ENCODE measurements around the gene MET. TPM values are rescaled to one million over a fixed set of nuclear protein-coding genes. Genes with fewer than 3 reads are reported as not detected.

Gene MET
- total RNA-seq, 1 donor from 2014 or later = 7.0 TPM

GRCh38 chr7:116707289-116707688 lies 35.3 kb downstream of the MET start:
- no peaks in the 10 kb centered on the region for H3K79me2 ChIP-seq (ENCODE audit: low read depth)
- Mint-ChIP-seq H3K36me3 (no peaks in the 10 kb centered on the region), H3K27ac (no peak overlapping the region), H3K27me3 (ENCODE audit: insufficient read depth, low read depth) (no peaks in the 10 kb centered on the region), H3K4me3 (no peak overlapping the region), H3K4me1 (no peaks in the 10 kb centered on the region), H3K9me3 (peaks cover 2% of the 10 kb centered on the region)
- TF ChIP-seq EZH2 (IDR thresholded peaks at IDR 0.05) (no peak), EZH2phosphoT487 (IDR thresholded peaks at IDR 0.05) (no peak)
- TF ChIP-seq, protein P1, sequence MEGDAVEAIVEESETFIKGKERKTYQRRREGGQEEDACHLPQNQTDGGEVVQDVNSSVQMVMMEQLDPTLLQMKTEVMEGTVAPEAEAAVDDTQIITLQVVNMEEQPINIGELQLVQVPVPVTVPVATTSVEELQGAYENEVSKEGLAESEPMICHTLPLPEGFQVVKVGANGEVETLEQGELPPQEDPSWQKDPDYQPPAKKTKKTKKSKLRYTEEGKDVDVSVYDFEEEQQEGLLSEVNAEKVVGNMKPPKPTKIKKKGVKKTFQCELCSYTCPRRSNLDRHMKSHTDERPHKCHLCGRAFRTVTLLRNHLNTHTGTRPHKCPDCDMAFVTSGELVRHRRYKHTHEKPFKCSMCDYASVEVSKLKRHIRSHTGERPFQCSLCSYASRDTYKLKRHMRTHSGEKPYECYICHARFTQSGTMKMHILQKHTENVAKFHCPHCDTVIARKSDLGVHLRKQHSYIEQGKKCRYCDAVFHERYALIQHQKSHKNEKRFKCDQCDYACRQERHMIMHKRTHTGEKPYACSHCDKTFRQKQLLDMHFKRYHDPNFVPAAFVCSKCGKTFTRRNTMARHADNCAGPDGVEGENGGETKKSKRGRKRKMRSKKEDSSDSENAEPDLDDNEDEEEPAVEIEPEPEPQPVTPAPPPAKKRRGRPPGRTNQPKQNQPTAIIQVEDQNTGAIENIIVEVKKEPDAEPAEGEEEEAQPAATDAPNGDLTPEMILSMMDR (IDR thresholded peaks at IDR 0.05) = no peak
- no peaks in the 10 kb centered on the region for H3K36me3 ChIP-seq
- no peak overlapping the region for H2AFZ ChIP-seq (replicated peaks)
- DNase-seq (ENCODE audit: low spot score) = no peak
- H3K4me3 ChIP-seq = no peak overlapping the region
- H3K4me2 ChIP-seq = no peak overlapping the region
- no peak overlapping the region for H3K27ac ChIP-seq
- H3K27me3 ChIP-seq = no peaks in the 10 kb centered on the region
- H3K9me3 ChIP-seq (ENCODE audit: low read depth) = no peaks in the 10 kb centered on the region
- no peaks in the 10 kb centered on the region for H4K20me1 ChIP-seq (ENCODE audit: low read depth)
- H3K9ac ChIP-seq = no peak overlapping the region
- no peaks in the 10 kb centered on the region for H3K4me1 ChIP-seq
- H3F3A ChIP-seq (ENCODE audit: low read depth) = no peaks in the 10 kb centered on the region

GRCh38 chr7:116708248-116708647 lies 36.3 kb downstream of the MET start:
- no peak overlapping the region for H3K9ac ChIP-seq
- H3K4me3 Mint-ChIP-seq = no peak overlapping the region
- H3K4me1 Mint-ChIP-seq = no peaks in the 10 kb centered on the region
- H3K4me3 ChIP-seq = no peak overlapping the region
- H3K27ac Mint-ChIP-seq = no peak overlapping the region
- no peaks in the 10 kb centered on the region for H3F3A ChIP-seq (ENCODE audit: low read depth)
- H3K36me3 ChIP-seq = no peaks in the 10 kb centered on the region
- no peak overlapping the region for H3K4me2 ChIP-seq
- H3K27ac ChIP-seq = no peak overlapping the region
- H4K20me1 ChIP-seq (ENCODE audit: low read depth) = no peaks in the 10 kb centered on the region
- no peaks in the 10 kb centered on the region for H3K27me3 ChIP-seq
- peaks cover 2% of the 10 kb centered on the region for H3K27me3 Mint-ChIP-seq (ENCODE audit: insufficient read depth, low read depth)
- no peak overlapping the region for H2AFZ ChIP-seq (replicated peaks)
- no peaks in the 10 kb centered on the region for H3K79me2 ChIP-seq (ENCODE audit: low read depth)
- peaks cover 2% of the 10 kb centered on the region for H3K9me3 Mint-ChIP-seq
- no peaks in the 10 kb centered on the region for H3K36me3 Mint-ChIP-seq
- no peaks in the 10 kb centered on the region for H3K4me1 ChIP-seq
- no peaks in the 10 kb centered on the region for H3K9me3 ChIP-seq (ENCODE audit: low read depth)
- DNase-seq (ENCODE audit: low spot score) = no peak
- TF ChIP-seq EZH2 (IDR thresholded peaks at IDR 0.05) (no peak), EZH2phosphoT487 (IDR thresholded peaks at IDR 0.05) (no peak)
- TF ChIP-seq, protein P1 (IDR thresholded peaks at IDR 0.05) = no peak

GRCh38 chr7:116708861-116709260 lies 36.9 kb downstream of the MET start:
- no peaks in the 10 kb centered on the region for H3K36me3 ChIP-seq
- no peak for DNase-seq (ENCODE audit: low spot score)
- no peak overlapping the region for H2AFZ ChIP-seq (replicated peaks)
- Mint-ChIP-seq H3K27me3 (ENCODE audit: insufficient read depth, low read depth) (peaks cover 2% of the 10 kb centered on the region), H3K4me3 (no peak overlapping the region), H3K27ac (no peak overlapping the region), H3K4me1 (no peaks in the 10 kb centered on the region), H3K36me3 (no peaks in the 10 kb centered on the region), H3K9me3 (peaks cover 2% of the 10 kb centered on the region)
- no peaks in the 10 kb centered on the region for H3K27me3 ChIP-seq
- H3K4me3 ChIP-seq = no peak overlapping the region
- H3K4me1 ChIP-seq = no peaks in the 10 kb centered on the region
- no peaks in the 10 kb centered on the region for H3F3A ChIP-seq (ENCODE audit: low read depth)
- no peaks in the 10 kb centered on the region for H4K20me1 ChIP-seq (ENCODE audit: low read depth)
- H3K27ac ChIP-seq = no peak overlapping the region
- H3K9me3 ChIP-seq (ENCODE audit: low read depth) = no peaks in the 10 kb centered on the region
- H3K4me2 ChIP-seq = no peak overlapping the region
- no peaks in the 10 kb centered on the region for H3K79me2 ChIP-seq (ENCODE audit: low read depth)
- TF ChIP-seq, protein P1 (IDR thresholded peaks at IDR 0.05) = no peak
- TF ChIP-seq EZH2phosphoT487 (IDR thresholded peaks at IDR 0.05) = no peak
- no peak for TF ChIP-seq EZH2 (IDR thresholded peaks at IDR 0.05)
- H3K9ac ChIP-seq = no peak overlapping the region
